ENCODE results near the gene SLC22A23. TPM values are rescaled to one million over a fixed set of nuclear protein-coding genes. Genes with fewer than 3 reads are reported as not detected.

Gene SLC22A23
- total and polyA plus RNA-seq, 4 donors: 4.9 to 45.4 (median 19.7) TPM

GRCh38 chr6:3252861-3253596 lies 203.8 kb downstream of the SLC22A23 start:
- H3K36me3 ChIP-seq (ENCODE audit: control insufficient read depth in 4 of 4, insufficient read depth in 3 of 4, low read depth in 1 of 4, low read length in 3 of 4): no peaks in the 10 kb centered on the region
- 95% methylated on average over 22 of the region's 22 CpGs for WGBS
- TF ChIP-seq, protein P1, sequence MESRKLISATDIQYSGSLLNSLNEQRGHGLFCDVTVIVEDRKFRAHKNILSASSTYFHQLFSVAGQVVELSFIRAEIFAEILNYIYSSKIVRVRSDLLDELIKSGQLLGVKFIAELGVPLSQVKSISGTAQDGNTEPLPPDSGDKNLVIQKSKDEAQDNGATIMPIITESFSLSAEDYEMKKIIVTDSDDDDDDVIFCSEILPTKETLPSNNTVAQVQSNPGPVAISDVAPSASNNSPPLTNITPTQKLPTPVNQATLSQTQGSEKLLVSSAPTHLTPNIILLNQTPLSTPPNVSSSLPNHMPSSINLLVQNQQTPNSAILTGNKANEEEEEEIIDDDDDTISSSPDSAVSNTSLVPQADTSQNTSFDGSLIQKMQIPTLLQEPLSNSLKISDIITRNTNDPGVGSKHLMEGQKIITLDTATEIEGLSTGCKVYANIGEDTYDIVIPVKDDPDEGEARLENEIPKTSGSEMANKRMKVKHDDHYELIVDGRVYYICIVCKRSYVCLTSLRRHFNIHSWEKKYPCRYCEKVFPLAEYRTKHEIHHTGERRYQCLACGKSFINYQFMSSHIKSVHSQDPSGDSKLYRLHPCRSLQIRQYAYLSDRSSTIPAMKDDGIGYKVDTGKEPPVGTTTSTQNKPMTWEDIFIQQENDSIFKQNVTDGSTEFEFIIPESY (IDR thresholded peaks at IDR 0.05): no peak
- H3K27ac ChIP-seq (ENCODE audit: low read depth in 1 of 2, low read length in 2 of 2): no peak overlapping the region
- no peak for DNase-seq (ENCODE audit: low spot score)
- H3K27me3 ChIP-seq (ENCODE audit: control insufficient read depth in 4 of 4, insufficient read depth in 4 of 4, low read length in 3 of 4): no peaks in the 10 kb centered on the region
- no peak overlapping the region for H3K4me3 ChIP-seq (ENCODE audit: low read depth in 1 of 3, low read length in 3 of 3)
- no peak overlapping the region for H3K9ac ChIP-seq (ENCODE audit: low read depth in 1 of 2, low read length in 2 of 2)
- H3K9me3 ChIP-seq (ENCODE audit: control insufficient read depth in 4 of 4, low read length in 3 of 4): no peaks in the 10 kb centered on the region
- H3K4me1 ChIP-seq (ENCODE audit: control insufficient read depth in 4 of 4, insufficient read depth in 4 of 4, low read length in 3 of 4): peaks cover 0 to 7% (median 4%) of the 10 kb centered on the region in 4 donors

DNA sequence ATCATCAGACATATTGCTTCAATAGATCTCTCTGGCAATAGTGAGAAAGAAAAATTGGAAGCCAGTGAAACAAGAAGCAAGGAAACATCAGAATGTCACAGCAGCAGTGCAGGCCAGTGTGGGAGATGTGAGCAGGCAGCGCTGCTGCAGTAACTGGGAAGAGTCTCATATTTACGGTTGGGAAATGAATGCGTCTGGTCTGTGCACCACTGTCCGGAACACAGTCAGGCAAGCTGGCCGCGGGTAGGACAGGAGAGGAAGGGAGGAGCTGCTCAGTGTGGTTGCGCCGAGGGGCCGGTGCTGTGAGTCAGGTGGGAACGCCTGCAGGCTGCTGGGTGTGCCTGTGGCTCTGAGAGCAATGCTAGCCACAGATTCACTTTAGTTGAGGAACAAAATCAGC lies 204.5 kb downstream of the SLC22A23 start:
- Histone ChIP-seq H3K27ac (ENCODE audit: low read depth in 1 of 2, low read length in 2 of 2) (no peak overlapping the region), H3K9me3 (ENCODE audit: control insufficient read depth in 4 of 4, low read length in 3 of 4) (no peaks in the 10 kb centered on the region), H3K27me3 (ENCODE audit: control insufficient read depth in 4 of 4, insufficient read depth in 4 of 4, low read length in 3 of 4) (no peaks in the 10 kb centered on the region), H3K36me3 (ENCODE audit: control insufficient read depth in 4 of 4, insufficient read depth in 3 of 4, low read depth in 1 of 4, low read length in 3 of 4) (no peaks in the 10 kb centered on the region), H3K9ac (ENCODE audit: low read depth in 1 of 2, low read length in 2 of 2) (no peak overlapping the region), H3K4me1 (ENCODE audit: control insufficient read depth in 4 of 4, insufficient read depth in 4 of 4, low read length in 3 of 4) (peaks cover 0 to 7% (median 4%) of the 10 kb centered on the region in 4 donors), H3K4me3 (ENCODE audit: low read depth in 1 of 3, low read length in 3 of 3) (no peak overlapping the region)
- DNase-seq (ENCODE audit: low spot score): no peak
- TF ChIP-seq TAF1 (conservative IDR thresholded peaks at IDR 0.05) (no peak), RAD21 (IDR thresholded peaks at IDR 0.05) (no peak), JUND (IDR thresholded peaks at IDR 0.05) (no peak), GABPA (IDR thresholded peaks at IDR 0.05 in 1 of 2, conservative IDR thresholded peaks at IDR 0.05 in 1 of 2) (no peak), HNF4G (IDR thresholded peaks at IDR 0.05) (no peak), REST (IDR thresholded peaks at IDR 0.05) (no peak), EGR1 (IDR thresholded peaks at IDR 0.05; ENCODE audit: low read depth in 2 of 2) (no peak), RXRA (IDR thresholded peaks at IDR 0.05) (no peak), ATF3 (IDR thresholded peaks at IDR 0.05) (no peak), FOXA2 (IDR thresholded peaks at IDR 0.05) (no peak), SP1 (IDR thresholded peaks at IDR 0.05) (no peak)
- TF ChIP-seq, protein P1 (IDR thresholded peaks at IDR 0.05): no peak
- WGBS: 95% methylated on average over 10 of the region's 10 CpGs
